Right atrium auricular region (tissue), 2 donors: Measurements from ENCODE around the gene CDC42EP5. TPM values are rescaled to one million over a fixed set of nuclear protein-coding genes. Genes with fewer than 3 reads are reported as not detected.

Experiments
- DNase-seq: peaks from one replicate; pipeline ENCODE4 v3.0.0-alpha.2; 2019; ENCODE audit warnings: low spot score
- H3K27ac ChIP-seq, 2 donors: fragments of 200-600 bp; sonication (generic); 1 replicate in 1 of 2; 2 replicates in 1 of 2; pipeline ENCODE4 v1.5.1; 2016 to 2019
- H3K27me3 ChIP-seq, 2 donors: fragments of 200-600 bp; sonication (generic); one replicate each; pipeline versions ENCODE4 v1.5.1 to v1.6.0; 2017 to 2019
- H3K36me3 ChIP-seq: fragments of 200-600 bp; sonication (generic); one replicate; pipeline ENCODE4 v1.5.1; 2016
- H3K4me1 ChIP-seq, 2 donors: fragments of 200-600 bp; sonication (generic); one replicate each; pipeline versions ENCODE4 v1.5.1 to v1.6.0; 2017 to 2019
- H3K4me3 ChIP-seq, 2 donors: fragments of 200-600 bp; sonication (generic); 1 replicate in 1 of 2; 2 replicates in 1 of 2; pipeline ENCODE4 v1.5.1; 2017 to 2019; ENCODE audit warnings: mild to moderate bottlenecking in 1 of 2, moderate library complexity in 1 of 2
- H3K9me3 ChIP-seq, 2 donors: fragments of 200-600 bp; sonication (generic); one replicate each; pipeline ENCODE4 v1.5.1; 2019
- CTCF ChIP-seq, 2 donors: fragments of 200-600 bp; sonication (generic); IDR thresholded peaks; one replicate each; pipeline ENCODE4 v1.5.1; 2019; ENCODE audit warnings: antibody characterized with exemption in 2 of 2
- total RNA-seq, 2 donors: library from RNA; depleted of rRNA; stranded (reverse); fragments of >200 nt; gene quantifications; one replicate each; pipeline ENCODE4 v1.1.0, GENCODE V29; 2016

The CDC42EP5 gene
- total RNA-seq, 2 donors from 2014 or later, result 11.4 to 15.2 TPM

GRCh38 chr19:54422136-54422535 is 51.0 kb downstream of the CDC42EP5 start:
- Histone ChIP-seq H3K36me3 (no peaks in the 10 kb centered on the region), H3K9me3 (no peaks in the 10 kb centered on the region), H3K27me3 (peaks cover 0 to 7% of the 10 kb centered on the region in 2 donors), H3K4me1 (peaks cover 0 to 30% of the 10 kb centered on the region in 2 donors), H3K27ac (no peak overlapping the region), H3K4me3 (no peak overlapping the region)
- TF ChIP-seq CTCF (IDR thresholded peaks at IDR 0.05), result no peak
- no peak for DNase-seq

DNA sequence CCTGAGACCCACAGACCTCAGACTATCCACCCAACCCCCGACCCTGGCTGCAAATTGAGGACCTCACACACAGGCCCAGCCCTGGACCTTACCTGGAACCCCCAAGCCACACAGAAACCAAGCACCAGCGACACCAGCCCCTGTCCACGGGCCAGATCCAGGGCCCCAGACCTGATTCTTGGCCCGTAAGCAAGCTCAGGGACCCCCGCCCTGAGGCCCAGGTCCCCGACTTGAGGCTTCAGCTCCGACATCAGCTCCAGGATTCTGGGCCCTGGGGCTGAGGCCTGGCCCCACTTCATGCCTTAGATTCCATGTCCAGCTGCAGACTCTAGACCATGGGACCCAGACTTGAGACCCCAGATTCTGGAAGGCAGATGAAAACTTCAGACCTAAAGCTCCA is 51.6 kb downstream of the CDC42EP5 start:
- no peaks in the 10 kb centered on the region for H3K9me3 ChIP-seq
- H3K4me1 ChIP-seq, result peaks cover 0 to 36% of the 10 kb centered on the region in 2 donors
- H3K4me3 ChIP-seq, result no peak overlapping the region
- DNase-seq, result no peak
- H3K27ac ChIP-seq, result peak overlapping the region; percentile 43 to 56
- no peaks in the 10 kb centered on the region for H3K36me3 ChIP-seq
- H3K27me3 ChIP-seq, result peaks cover under 1 to 7% of the 10 kb centered on the region in 2 donors
- TF ChIP-seq CTCF (IDR thresholded peaks at IDR 0.05), result no peak

DNA sequence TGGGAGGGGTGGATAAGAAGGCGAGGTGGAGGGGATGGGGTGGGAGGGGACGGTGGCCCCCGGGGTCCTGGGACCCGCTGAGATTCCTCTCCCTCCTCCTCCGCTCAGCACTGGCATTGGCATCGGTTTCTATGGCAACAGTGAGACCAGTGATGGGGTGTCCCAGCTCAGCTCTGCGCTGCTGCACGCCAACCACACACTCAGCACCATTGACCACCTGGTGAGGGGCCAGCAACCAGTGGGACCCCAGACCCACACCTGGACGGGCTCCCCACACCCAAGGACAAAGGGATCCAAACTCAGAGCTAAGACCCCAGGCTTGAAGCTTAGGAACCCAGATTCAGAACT is 52.0 kb downstream of the CDC42EP5 start:
- H3K27me3 ChIP-seq, result peaks cover 4 to 7% of the 10 kb centered on the region in 2 donors
- no peak for DNase-seq
- peak overlapping the region in 1 of 2 donors; percentile 33 for H3K4me3 ChIP-seq
- TF ChIP-seq CTCF (IDR thresholded peaks at IDR 0.05), result no peak
- H3K36me3 ChIP-seq, result no peaks in the 10 kb centered on the region
- H3K27ac ChIP-seq, result peak overlapping the region; percentile 43 to 56
- peaks cover 0 to 40% of the 10 kb centered on the region in 2 donors for H3K4me1 ChIP-seq
- no peaks in the 10 kb centered on the region for H3K9me3 ChIP-seq

GRCh38 chr19:54420383-54421168 is 52.5 kb downstream of the CDC42EP5 start:
- H3K27me3 ChIP-seq, result peaks cover 5 to 12% of the 10 kb centered on the region in 2 donors
- peaks cover 0 to 42% of the 10 kb centered on the region in 2 donors for H3K4me1 ChIP-seq
- H3K27ac ChIP-seq, result peak overlapping the region; percentile 56 to 64
- TF ChIP-seq CTCF (IDR thresholded peaks at IDR 0.05), result no peak
- H3K9me3 ChIP-seq, result no peaks in the 10 kb centered on the region
- peak overlapping the region; percentile 11 to 33 for H3K4me3 ChIP-seq
- DNase-seq, result no peak
- no peaks in the 10 kb centered on the region for H3K36me3 ChIP-seq

DNA sequence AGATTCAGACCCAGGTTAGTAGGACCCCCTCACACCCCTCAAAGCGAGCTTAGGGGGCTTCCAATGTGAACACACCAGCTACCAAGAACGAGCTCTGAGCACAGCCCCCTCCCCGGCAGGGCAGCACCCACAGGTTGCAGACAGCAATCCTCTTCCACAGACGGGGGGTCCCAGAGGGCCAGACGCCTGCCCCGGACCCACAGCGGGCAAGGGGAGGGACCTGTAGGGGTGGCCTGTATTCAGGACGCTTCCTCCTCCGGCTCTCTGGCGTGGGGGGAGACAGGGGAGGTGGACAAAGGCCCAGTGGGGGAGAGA is 53.1 kb downstream of the CDC42EP5 start:
- DNase-seq, result no peak
- no peaks in the 10 kb centered on the region for H3K36me3 ChIP-seq
- H3K27ac ChIP-seq, result peak overlapping the region; percentile 40 to 56
- H3K4me3 ChIP-seq, result peak overlapping the region in 1 of 2 donors; percentile 33
- no peak for TF ChIP-seq CTCF (IDR thresholded peaks at IDR 0.05)
- peaks cover 5 to 18% of the 10 kb centered on the region in 2 donors for H3K27me3 ChIP-seq
- peaks cover 0 to 42% of the 10 kb centered on the region in 2 donors for H3K4me1 ChIP-seq
- no peaks in the 10 kb centered on the region for H3K9me3 ChIP-seq
